HPDE6-E6E7 (cell line): ENCODE results near the gene EXT2.
A peak's percentile ranks its signal among the peaks of the same experiment; 100 is the strongest.

Source experiments
- DNase-seq: peaks from one replicate; pipeline ENCODE4 v3.0.0; 2011; ENCODE audit warnings: missing footprints; ENCODE audit errors: extremely low spot score

The EXT2 gene

DNA sequence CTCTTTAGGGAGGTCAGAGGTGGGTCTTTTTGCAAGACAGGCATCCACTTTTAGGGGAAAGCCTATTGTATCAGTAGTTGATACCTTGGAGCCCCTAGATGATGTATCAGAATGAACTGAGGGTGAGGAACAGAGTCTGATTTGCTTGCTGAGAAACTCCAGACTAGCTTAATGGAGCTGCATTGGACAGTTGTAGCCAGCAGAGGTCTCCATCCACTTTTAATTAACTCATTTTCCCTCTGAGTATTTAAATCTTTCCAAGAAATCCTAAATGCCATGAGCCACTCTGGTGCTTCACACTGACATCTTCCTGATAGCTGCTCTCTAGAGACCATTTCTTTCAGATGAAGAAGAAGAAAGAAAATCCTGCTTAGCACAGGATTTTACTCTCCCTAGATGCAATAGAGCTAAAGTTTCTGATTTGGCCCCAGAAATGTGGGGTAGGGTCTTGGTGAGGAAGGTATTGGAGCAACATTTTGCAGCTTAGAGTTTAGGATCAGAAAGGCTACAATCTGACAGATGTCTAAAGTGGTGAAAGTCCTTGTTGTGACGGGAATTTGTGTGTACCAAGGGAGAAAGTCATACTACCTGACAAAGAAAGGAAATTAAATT lies 38.0 kb downstream of the EXT2 start:
- DNase-seq, result peak; percentile 23

DNA sequence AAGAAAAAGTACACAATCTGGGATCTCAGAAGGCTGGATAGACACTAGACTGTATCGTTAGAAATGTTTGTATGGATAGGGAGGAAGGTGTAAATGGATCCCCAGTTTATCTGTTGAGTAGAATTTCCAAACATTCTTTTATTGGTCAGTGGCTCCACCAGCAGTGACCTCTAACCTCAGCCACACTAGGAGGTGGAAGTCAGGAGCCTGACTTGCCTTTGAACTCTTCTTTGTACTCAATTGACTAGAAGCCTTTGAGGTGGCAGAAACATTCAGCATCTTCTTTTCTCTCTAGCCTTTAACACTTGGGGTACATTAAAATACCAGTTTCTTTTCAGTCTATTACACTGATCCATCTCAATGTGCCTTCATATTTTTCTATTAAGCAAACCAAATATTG lies 39.1 kb downstream of the EXT2 start:
- no peak for DNase-seq

DNA sequence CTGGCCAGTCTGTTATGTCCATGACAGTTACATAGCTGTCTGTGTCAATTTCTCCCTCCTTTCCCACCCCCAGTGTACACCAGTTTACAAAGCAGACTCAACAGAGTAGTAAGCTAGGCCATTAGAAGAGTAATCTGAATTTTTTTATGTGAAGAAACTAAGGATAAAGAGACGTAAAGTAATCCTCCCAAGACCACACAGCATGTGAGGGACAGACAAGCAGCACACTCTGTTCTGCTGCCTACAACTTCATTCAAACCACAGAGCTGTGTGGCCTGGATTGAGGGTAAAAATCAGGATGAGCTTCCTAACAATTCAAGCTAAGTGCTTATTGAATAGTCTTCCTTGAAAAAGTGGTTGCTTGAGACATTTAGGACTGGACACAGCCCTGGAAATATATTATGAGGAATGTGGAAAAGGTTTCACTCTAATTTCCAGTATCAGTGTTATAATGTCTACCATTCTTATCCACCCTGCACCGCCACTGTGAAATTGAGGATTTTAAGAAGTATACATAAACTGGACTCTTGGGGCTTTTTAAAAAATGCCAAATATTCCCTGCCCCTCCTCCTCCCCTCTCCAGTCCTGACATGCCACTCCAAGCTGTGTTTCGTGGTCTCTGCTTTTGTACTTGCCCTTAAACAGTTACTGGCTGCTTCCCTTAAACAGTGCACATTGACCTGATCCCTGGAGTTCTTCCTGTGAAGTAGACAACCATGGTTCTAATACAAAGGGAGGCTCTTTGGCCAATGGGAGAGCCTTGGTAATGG lies 40.9 kb downstream of the EXT2 start:
- no peak for DNase-seq

DNA sequence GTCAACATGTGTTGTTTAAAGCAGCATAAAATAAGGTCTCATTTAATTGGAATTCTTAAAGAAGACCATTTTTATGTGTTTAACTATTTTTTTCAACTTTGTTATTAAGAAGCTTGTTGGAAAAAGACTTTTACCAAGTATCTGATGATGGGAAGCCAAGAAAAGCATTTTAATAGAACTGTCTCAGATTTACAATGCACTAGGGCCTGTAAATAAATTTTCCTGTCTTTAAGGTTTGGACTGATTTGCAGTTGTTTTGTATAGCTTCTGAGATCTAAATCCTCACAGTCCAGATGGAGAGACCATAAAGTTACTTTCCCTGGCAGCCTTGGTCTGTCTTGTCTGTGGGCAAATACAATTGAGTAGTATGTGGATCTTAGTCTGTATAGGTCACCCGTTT lies 41.6 kb downstream of the EXT2 start:
- no peak for DNase-seq

DNA sequence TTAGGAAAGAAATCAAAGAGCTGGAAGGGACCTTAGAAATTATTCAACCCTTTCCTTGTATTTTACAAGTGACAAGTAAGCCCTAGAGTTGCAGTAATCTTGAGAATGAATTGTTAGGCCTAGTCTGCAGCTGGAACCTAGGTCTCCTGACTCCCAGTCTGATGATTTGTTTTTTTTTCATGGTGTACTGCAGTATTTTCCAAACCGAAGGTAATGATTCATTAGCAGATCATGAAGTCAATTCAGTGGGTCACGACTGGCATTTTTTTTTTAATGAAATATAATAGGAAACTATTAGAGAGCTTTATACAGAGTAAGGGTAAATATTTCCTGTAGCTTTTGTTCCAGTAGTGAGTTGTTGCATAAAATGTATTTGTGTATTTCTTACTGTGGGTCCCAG lies 42.8 kb downstream of the EXT2 start:
- DNase-seq, result no peak

DNA sequence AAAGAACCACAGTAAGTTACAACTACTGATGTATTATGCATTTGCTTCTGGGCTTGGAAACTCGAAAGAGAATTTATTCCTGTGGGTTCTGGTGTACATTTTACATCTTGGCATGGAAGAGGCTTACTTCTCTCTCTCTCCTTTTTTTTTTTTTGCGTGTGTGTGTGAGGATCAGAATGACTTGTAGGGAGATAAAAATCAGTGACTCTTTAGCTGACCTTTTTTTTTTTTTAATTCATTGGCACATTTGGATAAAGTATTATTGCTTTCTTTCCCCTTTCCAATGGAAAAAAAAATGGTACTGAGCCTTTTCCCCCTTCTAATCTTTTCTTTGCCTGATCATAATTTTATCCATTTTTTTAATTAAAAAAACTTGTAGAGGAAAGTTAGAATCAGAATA lies 43.5 kb downstream of the EXT2 start:
- no peak for DNase-seq

DNA sequence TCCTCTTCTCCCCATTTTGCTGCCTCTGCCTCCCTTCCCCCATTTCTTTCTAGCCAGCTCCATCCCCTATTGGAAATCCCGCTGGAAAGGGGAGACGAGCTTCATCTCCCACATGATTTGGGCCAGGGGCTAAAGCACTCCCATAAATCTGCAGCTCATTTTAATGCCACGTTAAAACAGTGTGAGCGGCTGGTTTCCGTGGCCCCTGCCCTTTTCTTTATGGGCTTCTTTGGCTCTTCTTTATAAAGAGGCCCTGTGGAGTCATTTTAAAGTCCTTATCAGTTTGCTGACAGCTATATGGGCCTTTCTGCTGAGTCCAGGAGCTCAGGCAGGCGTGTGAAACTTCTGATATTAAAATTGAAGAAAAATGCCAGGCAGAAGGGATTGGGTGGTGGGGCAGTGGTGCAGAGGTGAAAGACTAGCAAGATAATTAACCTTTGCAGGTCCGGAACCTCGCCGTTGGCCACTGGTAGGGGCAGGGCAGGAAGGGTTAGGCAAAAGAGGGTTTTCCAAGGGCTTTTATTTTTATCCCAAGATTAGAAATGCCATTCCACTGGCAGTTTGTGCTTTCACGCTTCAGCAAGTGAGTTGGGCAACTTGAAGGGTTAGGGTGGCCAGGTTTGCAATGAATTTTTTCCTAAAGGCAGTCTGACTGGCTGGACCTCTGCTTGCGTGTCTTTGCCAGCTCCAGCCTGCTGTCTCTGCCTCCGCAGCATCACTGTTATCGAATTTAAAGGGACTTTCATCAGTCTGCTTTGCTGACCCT lies 44.3 kb downstream of the EXT2 start:
- DNase-seq, result no peak

DNA sequence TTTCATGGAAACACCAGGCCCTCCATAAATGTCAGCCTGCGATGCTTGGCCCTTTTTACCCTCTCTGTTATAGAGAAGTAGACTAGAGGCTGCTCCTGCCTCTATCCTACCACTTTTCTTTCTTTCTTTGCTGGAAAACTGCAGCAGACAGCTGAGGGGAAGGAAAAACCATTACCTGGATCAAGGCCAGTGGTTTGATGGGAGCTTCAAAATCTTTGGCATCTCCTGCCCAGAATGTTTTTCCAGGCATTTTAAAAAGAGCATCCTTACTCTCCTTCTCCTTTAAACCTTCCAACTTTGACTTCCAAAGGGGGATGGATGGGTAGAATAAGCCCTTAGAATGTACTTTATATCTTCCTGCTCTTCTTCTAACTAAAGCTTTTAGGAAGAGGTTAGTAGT lies 44.9 kb downstream of the EXT2 start:
- DNase-seq, result no peak

DNA sequence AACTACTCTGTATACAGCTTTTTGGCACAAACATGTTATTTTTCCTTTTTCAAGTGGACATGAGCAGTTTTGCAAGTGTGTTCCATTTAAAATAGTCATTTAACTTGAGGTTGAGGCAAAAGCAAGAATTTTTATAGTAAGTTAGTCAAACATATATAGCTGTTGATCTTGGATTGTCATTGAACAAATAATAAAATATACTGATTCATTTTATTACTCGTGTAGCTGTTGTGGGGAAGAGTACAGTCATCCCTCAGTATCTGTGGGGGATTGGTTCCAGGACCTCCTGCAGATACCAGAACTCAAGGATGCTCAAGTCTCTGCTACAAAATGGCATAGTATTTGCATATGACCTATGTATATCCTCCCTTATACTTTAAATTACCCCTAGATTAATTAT lies 45.3 kb downstream of the EXT2 start:
- no peak for DNase-seq

DNA sequence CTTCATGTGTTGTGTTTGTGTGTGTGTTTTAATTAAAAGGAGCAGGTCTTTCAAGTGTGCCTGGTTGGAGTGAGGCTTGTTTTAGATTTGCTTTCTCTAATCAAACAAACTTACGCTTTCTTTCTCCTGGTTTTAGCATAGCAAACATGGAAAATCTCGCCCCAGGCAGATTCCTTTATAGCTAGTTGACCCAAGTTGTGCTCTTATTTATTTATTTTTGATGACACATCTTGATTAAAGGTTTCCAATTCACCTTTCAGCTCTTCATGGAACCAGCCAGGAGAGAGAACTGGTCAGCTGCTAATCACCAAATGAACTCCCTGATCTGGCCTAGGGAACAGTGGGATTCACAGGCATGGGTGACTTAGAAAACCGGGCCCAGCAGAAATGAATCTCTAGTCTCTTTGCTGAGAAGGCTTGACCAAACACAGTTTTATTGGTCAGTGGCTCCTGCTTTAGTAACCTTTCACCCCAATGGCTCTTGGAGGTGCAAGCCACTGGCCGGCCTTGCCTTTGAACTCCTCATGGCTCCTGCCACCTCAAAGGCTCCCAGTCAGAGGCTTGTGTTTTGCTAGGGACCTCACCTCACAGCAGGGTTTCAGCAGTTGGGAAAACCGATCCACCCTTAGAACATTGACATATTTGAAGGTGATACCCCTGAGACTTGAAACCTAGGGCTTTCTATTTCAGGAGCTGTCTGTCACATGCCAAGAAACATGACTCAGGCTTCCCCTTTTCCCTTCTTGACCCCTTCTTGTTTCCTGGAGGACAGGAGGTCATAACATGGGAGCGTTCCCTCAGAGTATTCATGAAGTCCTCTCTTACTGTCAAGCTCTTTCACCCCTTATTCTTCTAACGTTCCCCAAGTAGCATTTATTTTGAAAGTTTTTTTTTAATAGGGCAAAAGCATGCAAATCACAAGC lies 48.8 kb downstream of the EXT2 start:
- DNase-seq, result peak; percentile 2

DNA sequence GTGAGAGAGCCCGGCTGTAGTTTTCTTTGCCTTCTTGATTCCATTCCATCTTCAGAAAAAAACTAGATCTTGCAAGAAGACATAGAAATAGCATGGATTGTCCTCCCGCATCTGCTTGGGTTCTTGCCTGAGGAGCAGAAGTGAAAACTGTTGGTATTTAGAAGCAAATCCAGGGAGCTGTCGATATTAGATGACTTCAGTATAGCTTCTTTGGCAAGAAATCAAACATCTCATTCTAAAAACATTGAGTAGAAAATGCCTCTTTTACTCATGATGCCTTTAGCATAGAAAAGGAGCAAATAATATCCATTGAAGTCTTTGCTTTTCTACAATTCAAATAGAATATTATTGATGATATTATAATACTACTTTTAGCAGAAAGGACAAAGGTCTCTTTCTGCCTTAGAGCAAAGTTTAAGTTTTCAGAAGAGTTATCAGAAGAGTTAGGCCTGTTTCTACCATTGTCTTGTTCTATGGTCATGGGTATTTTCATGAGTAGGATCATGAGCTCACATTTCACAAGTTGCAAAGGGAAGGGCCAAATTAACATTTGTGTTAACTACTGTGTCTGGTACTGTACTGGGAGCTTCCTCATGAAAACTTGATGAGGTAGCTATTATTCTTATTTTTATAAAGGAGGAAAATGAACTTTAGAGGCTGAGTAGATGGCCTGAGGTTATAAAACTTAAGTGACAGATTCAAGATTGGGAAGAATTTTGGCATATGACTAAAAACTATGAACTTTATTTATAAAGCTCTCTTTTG lies 49.7 kb downstream of the EXT2 start:
- DNase-seq, result no peak

DNA sequence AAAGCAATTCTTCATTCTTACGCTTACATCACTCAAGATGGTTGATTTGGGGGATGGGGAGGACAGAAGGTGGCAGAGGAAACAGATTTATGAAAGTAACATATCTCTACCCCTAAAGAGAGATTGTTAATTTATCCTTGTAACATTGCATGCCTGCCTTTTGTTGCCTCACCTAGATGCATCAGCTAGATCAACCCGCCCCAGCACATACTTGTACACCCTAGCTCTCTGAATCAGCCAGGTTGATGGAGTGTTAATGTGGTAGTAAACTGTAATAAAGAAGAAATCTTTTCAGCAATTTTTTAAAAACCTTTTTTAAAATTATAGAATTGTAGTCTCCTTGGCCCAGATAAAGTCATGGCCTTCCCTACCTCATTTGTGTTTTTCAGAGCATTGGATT lies 51.5 kb downstream of the EXT2 start:
- no peak for DNase-seq

DNA sequence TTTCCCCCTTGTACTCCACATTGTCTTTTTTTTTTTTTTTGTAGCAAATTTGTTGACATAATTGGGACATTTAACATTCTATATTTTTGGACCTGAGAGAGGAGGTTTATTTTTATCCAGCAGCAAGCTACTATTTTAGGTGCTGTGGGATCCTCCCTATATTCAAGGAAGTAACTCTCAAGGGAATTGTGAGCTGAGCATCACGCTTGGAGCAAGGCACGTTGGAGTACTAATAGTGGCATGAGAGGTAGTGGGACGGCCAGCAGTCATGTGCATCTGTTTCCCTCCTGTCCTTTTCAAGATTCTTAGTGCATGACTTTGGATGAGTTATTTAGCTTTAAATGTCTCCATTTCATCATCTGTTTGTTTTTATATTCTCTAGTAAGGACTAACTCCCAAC lies 52.3 kb downstream of the EXT2 start:
- DNase-seq, result no peak

DNA sequence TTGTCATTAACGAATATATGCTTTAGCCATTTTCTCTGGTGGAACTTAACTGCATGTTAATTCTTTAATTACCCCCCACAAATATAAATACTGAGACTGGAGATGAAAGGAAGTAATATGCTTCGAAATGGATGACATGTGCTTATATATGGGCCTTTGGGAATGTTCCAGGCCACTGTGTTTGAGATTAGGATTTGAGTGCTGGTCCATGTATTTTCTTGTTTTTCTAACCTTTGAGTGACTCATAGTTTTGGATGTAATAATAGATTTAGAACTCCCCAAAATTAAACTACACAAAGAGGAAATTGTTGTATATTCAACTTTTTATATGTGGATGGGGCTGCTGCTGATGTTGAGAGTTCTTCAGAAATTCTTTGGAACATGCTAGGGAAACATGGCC lies 54.2 kb downstream of the EXT2 start:
- no peak for DNase-seq

DNA sequence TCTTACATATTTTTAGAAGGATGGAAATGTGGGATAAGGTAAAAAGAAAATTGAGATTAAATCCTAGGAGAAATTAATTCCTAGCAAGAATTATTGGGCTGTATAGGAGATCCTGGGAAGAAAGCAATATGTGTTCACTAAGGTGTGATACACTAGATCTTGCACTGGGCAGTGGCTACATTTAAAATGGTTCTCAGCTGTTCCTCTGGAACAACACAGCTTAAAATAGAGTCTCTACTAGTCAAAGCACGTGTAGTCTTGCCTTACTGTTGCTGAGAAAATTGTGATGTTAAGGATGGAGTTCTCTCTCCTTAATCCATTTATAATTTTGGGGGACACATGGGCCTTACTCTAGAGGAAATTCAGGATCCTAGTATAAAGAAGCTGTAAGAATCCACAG lies 54.9 kb downstream of the EXT2 start:
- DNase-seq, result no peak

DNA sequence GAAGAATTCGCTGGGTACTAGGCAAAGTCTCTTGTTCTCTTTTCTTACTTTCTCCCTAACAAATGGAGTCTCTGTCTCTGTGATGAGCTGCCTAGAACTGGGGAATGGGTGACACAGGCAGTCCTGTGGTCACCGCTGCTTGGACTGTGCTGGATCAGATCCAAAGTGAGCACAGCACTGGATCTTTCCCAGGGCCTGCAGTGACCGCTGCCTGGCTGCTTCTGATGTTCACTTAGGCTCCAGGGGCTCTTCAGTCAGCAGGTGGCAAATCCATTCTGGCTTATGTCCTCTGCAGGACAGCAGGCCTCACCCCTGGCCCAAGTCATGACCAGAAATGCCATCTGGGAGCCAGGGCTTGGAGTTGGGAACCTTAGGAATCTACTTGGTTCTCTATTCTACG lies 61.5 kb downstream of the EXT2 start:
- no peak for DNase-seq

DNA sequence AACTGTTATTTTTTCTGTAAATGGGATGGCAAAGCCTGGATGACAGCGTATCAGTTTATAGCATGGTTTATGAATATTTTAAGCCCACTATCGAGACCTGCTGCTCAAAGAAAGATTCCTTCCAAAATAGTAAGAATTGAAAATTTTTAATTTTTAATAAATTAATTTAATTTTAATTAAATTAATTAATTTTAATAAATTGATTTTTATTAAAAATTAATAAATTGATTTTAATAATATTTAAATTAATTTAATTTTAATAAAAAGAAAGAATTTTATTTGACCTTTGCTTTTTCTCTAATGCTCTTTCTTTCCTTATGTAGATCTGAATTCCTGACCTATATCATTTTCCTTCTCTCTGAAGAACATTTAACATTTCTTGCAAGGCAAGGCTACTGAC lies 62.9 kb downstream of the EXT2 start:
- no peak for DNase-seq

DNA sequence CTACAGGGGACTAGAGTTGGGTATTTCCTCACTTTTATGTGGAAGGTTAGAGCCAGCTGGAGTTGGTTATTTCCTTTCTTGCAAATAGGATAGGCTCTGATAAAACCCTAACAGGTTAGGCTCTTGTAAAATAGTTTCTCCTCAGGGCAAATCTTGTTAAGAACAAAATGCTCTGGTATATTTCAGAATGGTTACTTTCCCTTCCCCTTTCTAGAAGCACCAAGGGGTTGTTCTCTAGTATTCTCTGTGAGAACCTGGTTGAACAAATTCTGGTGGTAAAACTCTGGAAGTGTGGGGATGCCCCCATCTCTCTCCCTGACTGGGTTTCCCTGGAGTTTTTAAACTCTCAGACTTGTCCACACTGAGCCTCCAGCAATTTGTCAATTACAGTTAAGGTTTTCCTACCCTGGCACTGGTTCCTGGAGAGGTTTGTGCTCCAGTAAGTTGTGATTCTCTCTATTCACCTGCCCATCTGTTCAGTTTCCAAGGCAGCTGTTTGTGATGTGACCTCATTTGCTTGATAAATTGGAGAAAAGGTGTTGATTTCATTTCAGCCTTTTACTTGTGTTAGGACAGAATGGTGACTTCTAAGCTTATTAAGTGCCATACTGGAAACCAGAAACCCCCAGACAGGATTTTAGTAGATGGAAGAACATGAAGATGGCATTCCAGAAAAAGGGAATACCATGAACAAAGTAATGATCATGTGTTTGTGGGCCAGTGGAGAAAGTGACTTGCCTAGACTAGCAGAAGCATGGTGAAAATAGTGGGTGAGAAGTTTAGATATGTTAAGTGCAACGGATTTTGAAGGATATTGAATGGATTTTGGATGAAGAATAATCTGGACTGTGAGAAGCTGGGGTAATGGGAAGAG lies 64.6 kb downstream of the EXT2 start:
- DNase-seq, result no peak

DNA sequence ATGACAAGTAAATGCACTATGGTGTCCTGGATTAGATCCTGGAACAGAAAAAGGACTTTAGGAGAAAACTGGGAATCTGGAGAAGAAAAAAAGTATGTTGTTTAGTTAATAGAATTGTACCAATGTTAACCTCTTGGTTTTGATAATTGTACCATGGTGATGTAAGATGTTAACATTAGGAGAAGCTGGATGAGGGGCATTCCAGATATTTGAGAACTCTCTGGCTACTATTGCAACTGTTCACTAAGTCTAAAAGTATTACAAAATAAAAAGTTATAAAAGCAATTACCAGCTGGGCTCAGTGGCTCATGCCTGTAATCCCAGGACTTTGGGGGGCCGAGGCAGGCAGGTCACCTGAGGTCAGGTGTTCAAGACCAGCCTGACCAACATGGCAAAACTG lies 66.5 kb downstream of the EXT2 start:
- no peak for DNase-seq

DNA sequence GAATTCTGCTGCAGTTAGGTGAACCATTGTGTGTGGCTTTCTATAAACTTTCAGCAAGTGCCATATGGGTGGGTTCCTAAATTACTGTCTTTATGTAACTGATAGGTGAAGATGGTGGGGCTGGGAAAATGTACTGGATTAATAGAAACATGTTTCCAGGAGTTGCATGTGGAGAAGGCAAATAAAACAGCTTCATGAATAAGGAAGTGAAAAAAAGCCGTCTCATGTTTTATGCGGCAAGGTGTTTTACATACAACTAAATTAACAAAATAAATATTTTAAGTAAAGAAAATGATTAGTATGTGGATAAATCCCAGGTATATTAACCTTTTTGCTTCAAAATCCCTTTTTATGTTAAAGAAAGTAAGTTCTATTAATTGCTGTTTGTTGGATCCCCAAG lies 67.2 kb downstream of the EXT2 start:
- DNase-seq, result no peak
